Measurements from ENCODE around the gene CCDC60.

The CCDC60 gene

GRCh38 chr12:119565404-119565803, 230.9 kb downstream of the CCDC60 start:
- no peak for TF ChIP-seq CTCF (IDR thresholded peaks at IDR 0.05; ENCODE audit: extremely low read depth, insufficient read depth, missing control alignments)
- DNase-seq (ENCODE audit: low spot score): no peak
- in situ Hi-C loops (cut with MboI; ENCODE audit: low pct_unique_long_range_greater_than_20kb, low sequenced_read_pairs, unreplicated experiment): no loop called here

- DNase-seq (ENCODE audit: low spot score): no peak
- TF ChIP-seq CTCF (IDR thresholded peaks at IDR 0.05; ENCODE audit: extremely low read depth, insufficient read depth, missing control alignments): no peak
- in situ Hi-C loops (cut with MboI; ENCODE audit: low pct_unique_long_range_greater_than_20kb, low sequenced_read_pairs, unreplicated experiment): no loop called here
Measured at GRCh38 chr12:119570771-119571170, 236.2 kb downstream of the CCDC60 start.

GRCh38 chr12:119573086-119573485, 238.6 kb downstream of the CCDC60 start:
- no peak for TF ChIP-seq CTCF (IDR thresholded peaks at IDR 0.05; ENCODE audit: extremely low read depth, insufficient read depth, missing control alignments)
- no peak for DNase-seq (ENCODE audit: low spot score)
- in situ Hi-C loops (cut with MboI; ENCODE audit: low pct_unique_long_range_greater_than_20kb, low sequenced_read_pairs, unreplicated experiment): no loop called here

GRCh38 chr12:119574255-119574654, 239.7 kb downstream of the CCDC60 start:
- in situ Hi-C loops (cut with MboI; ENCODE audit: low pct_unique_long_range_greater_than_20kb, low sequenced_read_pairs, unreplicated experiment): no loop called here
- DNase-seq (ENCODE audit: low spot score): no peak
- TF ChIP-seq CTCF (IDR thresholded peaks at IDR 0.05; ENCODE audit: extremely low read depth, insufficient read depth, missing control alignments): no peak

- in situ Hi-C loops (cut with MboI; ENCODE audit: low pct_unique_long_range_greater_than_20kb, low sequenced_read_pairs, unreplicated experiment): no loop called here
- DNase-seq (ENCODE audit: low spot score): no peak
- TF ChIP-seq CTCF (IDR thresholded peaks at IDR 0.05; ENCODE audit: extremely low read depth, insufficient read depth, missing control alignments): no peak
Measured at GRCh38 chr12:119576118-119576810, 241.7 kb downstream of the CCDC60 start.

GRCh38 chr12:119576915-119577314, 242.4 kb downstream of the CCDC60 start:
- in situ Hi-C loops (cut with MboI; ENCODE audit: low pct_unique_long_range_greater_than_20kb, low sequenced_read_pairs, unreplicated experiment): no loop called here
- no peak for DNase-seq (ENCODE audit: low spot score)
- no peak for TF ChIP-seq CTCF (IDR thresholded peaks at IDR 0.05; ENCODE audit: extremely low read depth, insufficient read depth, missing control alignments)
